Lung (tissue), 13 donors: ENCODE measurements around the gene TRIP6. TPM values are rescaled to one million over a fixed set of nuclear protein-coding genes. Genes with fewer than 3 reads are reported as not detected.

Experiments
- ATAC-seq: fragments of 200-7000 bp; cut with Tn5 transposase; one replicate; pipeline ENCODE4 v1.9.1; 2020; ENCODE audit warnings: moderate number of reproducible peaks; ENCODE audit not compliant: insufficient read depth, low FRiP score
- DNase-seq, 3 donors: peaks; one replicate each; pipeline ENCODE4 v3.0.0-alpha.2; 2013 to 2017
- H3K27ac ChIP-seq, 2 donors: one replicate each; pipeline ENCODE4 v1.5.1; 2013; ENCODE audit warnings: mild to moderate bottlenecking in 2 of 2, moderate library complexity in 2 of 2, control low read depth in 1 of 2, inconsistent platforms in 1 of 2, low read depth in 1 of 2, low read length in 1 of 2
- H3K27me3 ChIP-seq, 3 donors: one replicate each; pipeline ENCODE4 v1.5.1; 2013; ENCODE audit warnings: low read length in 2 of 3; ENCODE audit not compliant: control insufficient read depth in 3 of 3, insufficient read depth in 3 of 3
- H3K36me3 ChIP-seq, 4 donors: one replicate each; pipeline ENCODE4 v1.5.1; 2013; ENCODE audit warnings: low read length in 4 of 4, mild to moderate bottlenecking in 1 of 4, moderate library complexity in 1 of 4; ENCODE audit not compliant: control insufficient read depth in 4 of 4, insufficient read depth in 4 of 4
- H3K4me1 ChIP-seq, 5 donors: one replicate each; pipeline ENCODE4 v1.5.1; 2013; ENCODE audit warnings: low read length in 5 of 5, mild to moderate bottlenecking in 2 of 5, moderate library complexity in 1 of 5; ENCODE audit not compliant: control insufficient read depth in 5 of 5, insufficient read depth in 5 of 5
- H3K4me3 ChIP-seq: one replicate; pipeline ENCODE4 v1.5.1; 2013; ENCODE audit warnings: mild to moderate bottlenecking, control low read depth, moderate library complexity
- H3K9ac ChIP-seq, 2 donors: one replicate each; pipeline ENCODE4 v1.5.1; 2013; ENCODE audit warnings: low read length in 2 of 2, control low read depth in 1 of 2; ENCODE audit not compliant: insufficient read depth in 1 of 2
- H3K9me3 ChIP-seq, 4 donors: one replicate each; pipeline ENCODE4 v1.5.1; 2013; ENCODE audit warnings: low read length in 3 of 4, mild to moderate bottlenecking in 1 of 4, moderate library complexity in 1 of 4; ENCODE audit not compliant: control insufficient read depth in 4 of 4, insufficient read depth in 3 of 4
- CTCF ChIP-seq: IDR thresholded peaks from 2 replicates; pipeline ENCODE4 v1.5.1; 2012; ENCODE audit warnings: mild to moderate bottlenecking; ENCODE audit errors: control extremely low read depth, extremely low read depth
- polyA plus RNA-seq, 2 donors: library from polyadenylated mRNA; stranded (reverse); fragments of 200-250 nt; gene quantifications; one replicate each; pipeline ENCODE4 v1.2.1, GENCODE V29; 2013
- small RNA-seq: library from RNA; depleted of rRNA; stranded (forward); fragments of <200 nt; gene quantifications from one replicate; pipeline ENCODE3, GENCODE V24; 2014; ENCODE audit warnings: low replicate concordance
- total RNA-seq, 2 donors: library from RNA; depleted of rRNA in 1 of 2; stranded (reverse); fragments of >200 nt in 1 of 2; gene quantifications; one replicate each; pipeline ENCODE4 v1.2.1, GENCODE V29; 2014 to 2021
- donor health status: control.
- donor health status: control.
- donor health status: Bipolar disorder and iron deficiency.
- donor health status: healthy.
- donor health status: DM: yes; HTN: yes; CAD: no.

Gene TRIP6
- total and polyA plus RNA-seq, 4 donors, result 41.4 to 81.8 (median 52.3) TPM

DNA sequence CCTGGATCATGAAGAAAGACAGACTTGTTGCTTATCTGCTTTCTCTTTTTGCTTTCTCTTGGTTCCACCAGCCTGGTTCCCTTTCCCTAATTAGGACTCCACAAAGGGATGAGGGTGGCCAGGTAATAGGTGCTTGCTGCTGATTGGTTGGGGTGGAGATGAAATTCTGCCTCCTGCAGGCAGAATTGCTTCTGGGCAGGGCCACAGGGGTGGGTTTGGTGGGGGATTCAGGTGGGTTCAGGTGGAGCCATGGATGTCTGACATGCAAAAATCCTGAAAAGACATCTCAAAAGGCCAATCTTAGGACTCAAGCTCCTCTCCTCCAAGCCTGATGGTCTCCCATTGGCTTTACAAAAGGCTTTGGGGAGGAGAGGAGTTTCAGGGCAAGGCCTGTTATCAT is 53.9 kb downstream of the TRIP6 start:
- H3K36me3 ChIP-seq, result no peaks in the 10 kb centered on the region
- DNase-seq (no peak), ATAC-seq (no peak)
- no peaks in the 10 kb centered on the region for H3K27me3 ChIP-seq
- H3K9me3 ChIP-seq, result peaks cover 0 to 2% (median 0%) of the 10 kb centered on the region in 4 donors
- H3K4me3 ChIP-seq, result no peak overlapping the region
- no peak overlapping the region for H3K27ac ChIP-seq
- peaks cover 0 to 5% (median 0%) of the 10 kb centered on the region in 5 donors for H3K4me1 ChIP-seq
- H3K9ac ChIP-seq, result no peak overlapping the region
- no peak for TF ChIP-seq CTCF

Small RNA genes lying within 50 kb of the gene (small RNA-seq; reads per million reads assigned to genes)
- gene RN7SL549P, result not detected
- gene RN7SL750P, result not detected

Other genes starting within 250 kb of the TRIP6 start
- gene TFR2, start 225.8 kb upstream of the TRIP6 start, total RNA-seq, result 1 to 10 TPM; 1.7 to 2.1 TPM
- under 1 TPM; 0.33 to 0.85 TPM for gene TFR2, start 225.8 kb upstream of the TRIP6 start, polyA plus RNA-seq
- not detected for gene ACTL6B, start 210.9 kb upstream of the TRIP6 start, total RNA-seq
- not detected for gene ACTL6B, start 210.9 kb upstream of the TRIP6 start, polyA plus RNA-seq
- 100 to 1,000 TPM; 150 to 327 TPM for gene GNB2, start 193.6 kb upstream of the TRIP6 start, total RNA-seq
- 100 to 1,000 TPM; 130 to 381 TPM for gene GNB2, start 193.6 kb upstream of the TRIP6 start, polyA plus RNA-seq
- gene GIGYF1, start 173.1 kb upstream of the TRIP6 start, total RNA-seq, result 10 to 100 TPM; 30.8 to 41.6 TPM
- gene GIGYF1, start 173.1 kb upstream of the TRIP6 start, polyA plus RNA-seq, result 10 to 100 TPM; 19.0 to 36.8 TPM
- 10 to 100 TPM; 20.3 to 30.1 TPM for gene POP7, start 161.3 kb upstream of the TRIP6 start, total RNA-seq
- 10 to 100 TPM; 36.5 to 50.6 TPM for gene POP7, start 161.3 kb upstream of the TRIP6 start, polyA plus RNA-seq
- gene EPO, start 146.9 kb upstream of the TRIP6 start, total RNA-seq, result not detected
- gene EPO, start 146.9 kb upstream of the TRIP6 start, polyA plus RNA-seq, result under 1 TPM in 1 of 2 donors, not detected in 1; 0.10 TPM
- under 1 TPM in 1 of 2 donors, not detected in 1; 0.03 TPM for gene ZAN, start 133.8 kb upstream of the TRIP6 start, total RNA-seq
- gene ZAN, start 133.8 kb upstream of the TRIP6 start, polyA plus RNA-seq, result not detected
- gene EPHB4, start 39.9 kb upstream of the TRIP6 start, total RNA-seq, result 10 to 100 TPM; 55.2 to 64.2 TPM
- gene EPHB4, start 39.9 kb upstream of the TRIP6 start, polyA plus RNA-seq, result 10 to 100 TPM; 21.7 to 45.7 TPM
- 10 to 100 TPM; 28.5 to 49.1 TPM for gene SLC12A9, start 14.7 kb upstream of the TRIP6 start, total RNA-seq
- gene SLC12A9, start 14.7 kb upstream of the TRIP6 start, polyA plus RNA-seq, result 10 to 100 TPM; 29.2 to 52.6 TPM
- gene SRRT, start 7.7 kb downstream of the TRIP6 start, total RNA-seq, result 100 to 1,000 TPM in 1 of 2 donors, 10 to 100 TPM in 1; 58.5 to 120 TPM
- gene SRRT, start 7.7 kb downstream of the TRIP6 start, polyA plus RNA-seq, result 10 to 100 TPM; 76.1 to 79.8 TPM
- 1 to 10 TPM; 1.5 to 5.8 TPM for gene UFSP1, start 22.3 kb downstream of the TRIP6 start, total RNA-seq
- gene UFSP1, start 22.3 kb downstream of the TRIP6 start, polyA plus RNA-seq, result 1 to 10 TPM; 5.2 to 6.2 TPM
- 1 to 10 TPM; 7.2 to 8.2 TPM for gene ACHE, start 28.5 kb downstream of the TRIP6 start, total RNA-seq
- 1 to 10 TPM; 2.6 to 6.2 TPM for gene ACHE, start 28.5 kb downstream of the TRIP6 start, polyA plus RNA-seq
- gene MUC3A, start 82.1 kb downstream of the TRIP6 start, total RNA-seq, result 1 to 10 TPM; 1.6 to 5.5 TPM
- gene MUC3A, start 82.1 kb downstream of the TRIP6 start, polyA plus RNA-seq, result 1 to 10 TPM in 1 of 2 donors, under 1 TPM in 1; 0.53 to 1.5 TPM
- gene MUC12, start 102.2 kb downstream of the TRIP6 start, total RNA-seq, result 1 to 10 TPM; 2.0 to 5.5 TPM
- 1 to 10 TPM; 1.4 to 3.7 TPM for gene MUC12, start 102.2 kb downstream of the TRIP6 start, polyA plus RNA-seq
- gene MUC17, start 152.7 kb downstream of the TRIP6 start, total RNA-seq, result not detected
- gene MUC17, start 152.7 kb downstream of the TRIP6 start, polyA plus RNA-seq, result not detected
- gene TRIM56, start 218.1 kb downstream of the TRIP6 start, total RNA-seq, result 10 to 100 TPM; 32.6 to 56.6 TPM
- gene TRIM56, start 218.1 kb downstream of the TRIP6 start, polyA plus RNA-seq, result 10 to 100 TPM; 14.4 to 15.7 TPM